HG02852 (cell line): Measurements from ENCODE around the gene SPRN.
"Not testable (repeated sequence)": the region's sequence is repeated elsewhere in the genome, so short reads cannot be mapped to it uniquely, and the experiment has no call there.

Experiments
- ATAC-seq: cut with Tn5 transposase; IDR thresholded peaks from one replicate; pipeline ENCODE4 v1.9.1; 2021; ENCODE audit warnings: mild to moderate bottlenecking, moderate library complexity; ENCODE audit not compliant: unreplicated experiment

The SPRN gene

DNA sequence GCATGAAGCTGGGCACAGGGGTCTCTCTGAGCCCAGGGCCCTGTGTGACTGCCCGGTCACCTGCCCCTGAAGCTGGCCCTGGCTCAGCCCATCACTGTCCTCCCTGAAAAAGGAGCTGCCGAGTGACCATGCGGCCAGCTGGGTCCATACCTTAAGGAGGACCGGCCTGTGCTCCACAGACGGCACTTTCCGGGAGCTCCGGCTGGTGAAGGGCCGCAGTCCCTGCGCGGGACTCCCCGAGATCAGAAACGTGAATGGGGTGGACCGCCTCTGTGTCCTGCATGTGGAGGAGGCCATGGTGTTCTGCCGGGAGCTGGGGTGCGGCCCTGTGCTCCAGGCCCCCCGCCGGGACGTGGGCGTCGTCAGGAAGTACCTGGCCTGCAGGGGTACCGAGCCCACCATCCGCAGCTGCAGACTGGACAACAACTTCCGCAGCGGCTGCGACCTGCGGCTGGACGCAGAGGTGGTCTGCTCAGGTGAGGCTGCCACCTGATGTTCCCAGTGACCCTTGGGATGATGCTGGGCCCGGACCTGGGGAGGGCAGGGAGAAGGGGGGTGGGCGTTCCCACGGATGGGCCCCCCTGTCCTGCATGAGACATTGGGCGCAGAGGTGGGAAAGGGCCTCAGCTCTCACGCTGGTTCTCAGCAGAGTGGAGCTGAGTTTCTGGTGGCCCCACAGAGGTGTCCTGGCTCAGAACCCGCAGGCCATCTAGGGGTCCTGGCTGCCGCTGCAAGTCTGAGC, 32.8 kb upstream of the SPRN start:
- no peak for ATAC-seq

DNA sequence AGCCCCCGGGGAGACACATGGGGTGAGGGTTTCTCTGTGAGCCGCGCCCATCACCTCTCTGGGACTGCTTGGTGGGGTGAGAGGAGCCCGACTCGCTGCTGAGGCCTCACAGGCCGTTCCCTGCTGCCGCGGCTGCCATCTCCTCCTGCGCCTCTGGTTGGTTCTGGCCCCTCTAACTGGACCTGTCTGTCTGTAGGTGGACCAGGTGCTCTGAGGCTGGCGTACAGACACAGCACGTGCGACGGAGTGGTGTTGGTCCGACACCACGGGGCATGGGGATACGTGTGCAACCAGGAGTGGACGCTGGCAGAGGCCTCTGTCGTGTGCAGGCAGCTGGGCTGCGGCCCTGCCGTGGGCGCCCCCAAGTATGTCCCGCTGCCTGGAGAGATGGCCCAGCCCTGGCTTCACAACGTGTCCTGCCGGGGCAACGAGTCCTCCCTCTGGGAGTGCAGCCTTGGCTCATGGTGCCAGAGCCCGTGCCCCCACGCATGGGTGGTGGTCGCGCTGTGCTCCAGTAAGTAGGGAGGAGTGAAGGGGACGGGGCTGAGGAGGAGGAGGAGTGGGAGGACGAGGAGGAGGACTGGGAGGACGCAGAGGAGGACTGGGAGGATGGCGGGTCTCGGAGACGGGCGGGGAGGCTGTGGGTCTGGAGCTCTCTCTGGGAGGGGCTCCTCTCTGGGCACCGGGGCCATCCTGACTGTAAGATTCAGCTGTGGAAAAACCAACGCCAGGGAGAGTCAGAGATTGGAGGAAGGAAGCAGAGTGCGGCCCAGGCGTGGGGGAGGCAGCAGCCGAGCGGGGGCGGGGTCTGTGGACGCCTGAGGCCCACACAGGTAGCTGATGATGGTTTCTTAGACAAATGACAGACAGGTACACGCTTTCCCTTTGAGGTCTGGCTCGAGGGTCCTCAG, 31.9 kb upstream of the SPRN start:
- ATAC-seq, result no peak

DNA sequence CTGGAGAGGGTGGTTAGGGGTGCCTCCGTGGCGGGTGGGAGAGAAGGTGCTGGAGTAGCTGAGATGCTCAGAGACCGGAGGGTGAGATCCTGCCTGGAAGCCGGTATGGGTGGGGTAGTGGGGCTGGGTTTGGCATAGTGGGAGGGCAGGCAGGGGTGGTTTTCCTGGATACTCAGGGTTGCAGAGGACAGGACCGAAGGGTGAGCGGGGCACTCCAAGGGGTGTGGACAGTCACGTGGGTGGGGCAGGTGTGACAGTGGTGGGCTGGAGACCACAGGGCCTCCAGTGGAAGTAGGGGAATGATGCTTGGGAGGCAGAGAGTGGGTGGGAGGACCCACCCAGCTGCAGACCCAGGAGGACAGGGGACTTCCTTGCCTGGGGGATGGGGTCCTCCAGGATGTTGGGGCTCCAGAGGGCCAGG, 31.2 kb upstream of the SPRN start:
- no peak for ATAC-seq

DNA sequence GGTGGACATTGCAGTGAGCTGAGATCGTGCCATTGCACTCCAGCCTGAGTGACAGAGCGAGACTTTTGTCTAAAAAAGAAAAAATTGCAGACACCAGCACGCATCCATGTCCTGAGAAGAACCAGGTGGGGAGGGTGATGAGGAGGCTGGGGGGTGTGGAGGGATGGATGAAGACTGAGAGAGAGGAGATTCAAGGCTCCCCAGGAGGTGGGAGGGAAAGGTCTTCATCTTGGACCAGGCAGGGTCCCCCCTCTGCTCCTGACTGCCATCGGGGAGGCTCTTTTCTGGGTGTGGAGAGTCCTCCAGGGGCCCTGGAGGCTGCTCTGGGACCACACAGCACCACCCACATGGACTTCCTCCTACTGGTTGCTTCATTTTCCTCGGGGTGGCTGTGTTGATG, 30.8 kb upstream of the SPRN start:
- no peak for ATAC-seq

DNA sequence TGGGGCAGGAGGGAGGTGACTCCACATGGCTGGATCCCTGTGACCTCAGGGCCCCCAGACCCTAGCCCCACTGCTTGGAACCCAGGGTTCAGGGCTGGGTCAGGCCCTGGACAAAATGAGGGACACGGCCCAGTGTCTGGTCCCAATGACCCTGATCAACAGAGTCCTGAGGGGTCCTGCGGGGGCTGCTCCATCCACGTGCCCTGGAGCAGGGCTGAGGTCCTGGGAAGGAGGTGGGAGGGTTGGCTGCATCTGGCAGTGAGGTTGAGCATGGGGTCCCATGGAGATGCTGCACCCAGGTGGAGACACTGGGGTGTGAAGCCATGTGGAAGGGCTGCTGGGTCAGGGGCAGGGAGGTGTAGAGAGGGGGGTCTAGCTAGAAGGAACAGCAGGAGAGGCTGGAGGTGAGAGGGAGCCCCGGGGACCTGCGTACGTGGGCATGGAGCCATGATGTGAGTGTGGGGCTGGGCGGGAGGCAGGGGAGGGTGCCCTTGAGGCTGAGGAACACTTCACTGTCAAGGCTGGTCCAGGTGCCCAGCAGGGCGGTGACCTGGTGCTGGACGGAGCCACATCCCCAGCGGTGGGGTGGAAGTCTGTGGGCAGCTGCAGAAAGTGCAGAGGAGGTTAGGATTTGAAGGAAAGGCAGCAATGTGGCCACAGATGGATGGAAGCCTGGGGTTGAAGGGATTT, 29.9 kb upstream of the SPRN start:
- ATAC-seq, result no peak

DNA sequence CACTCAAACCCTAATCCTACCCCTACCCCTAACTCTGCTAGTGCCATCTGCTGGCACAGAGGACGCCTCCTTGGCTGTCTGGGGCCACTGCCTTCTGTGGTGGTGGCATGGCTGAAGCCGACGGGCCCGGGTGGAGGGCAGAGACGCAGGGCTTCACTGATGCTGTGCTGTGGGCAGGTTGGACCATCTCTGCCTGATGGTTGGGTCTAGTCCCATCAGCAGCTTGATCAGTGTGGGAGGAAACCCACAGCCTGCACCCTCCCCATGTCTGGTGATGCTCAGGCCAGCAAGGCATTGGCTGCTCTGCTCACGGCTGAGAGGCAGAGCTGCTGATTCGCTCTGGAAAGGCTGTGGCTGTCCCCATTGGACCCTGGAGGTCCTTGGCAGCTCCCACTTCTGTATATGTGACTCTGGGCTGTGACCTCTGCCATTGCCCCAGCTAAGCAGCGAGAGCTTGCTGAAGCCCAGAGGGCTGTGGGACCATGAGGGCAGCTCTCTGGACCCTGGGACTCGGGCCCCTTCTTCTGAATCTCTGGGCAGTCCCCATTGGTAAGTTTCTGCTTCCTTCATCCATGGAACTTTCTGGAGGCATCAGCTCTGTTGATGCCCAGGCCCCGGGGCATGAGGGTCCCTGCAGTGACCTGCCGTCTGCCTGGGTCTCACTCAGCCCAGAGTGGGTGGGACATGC, 29.2 kb upstream of the SPRN start, which contains the start of gene SCART1:
SCART1 (plus strand) TSS at position 430 of the 688 bp plus-strand sequence; CDS start at position 483, 53 bp downstream.
- ATAC-seq, result no peak

DNA sequence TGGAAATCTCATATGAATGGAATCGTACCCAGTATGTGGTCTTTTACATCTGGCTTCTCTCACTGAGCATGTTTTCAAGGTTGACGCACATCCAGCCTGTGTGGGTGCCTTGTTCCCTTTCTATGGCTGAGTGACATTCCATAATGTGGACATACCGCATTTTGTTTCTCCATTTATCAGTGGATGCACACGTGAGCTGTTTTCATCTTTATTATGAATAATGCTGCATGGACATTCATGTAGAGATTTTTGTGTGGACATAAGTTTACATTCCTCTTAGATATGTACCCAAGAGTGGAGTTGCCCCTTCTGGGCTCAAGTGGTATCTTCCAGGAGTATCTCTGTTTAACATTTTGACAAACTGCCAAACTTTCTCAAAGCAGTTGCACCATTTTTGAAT, 28.0 kb upstream of the SPRN start:
- no peak for ATAC-seq

DNA sequence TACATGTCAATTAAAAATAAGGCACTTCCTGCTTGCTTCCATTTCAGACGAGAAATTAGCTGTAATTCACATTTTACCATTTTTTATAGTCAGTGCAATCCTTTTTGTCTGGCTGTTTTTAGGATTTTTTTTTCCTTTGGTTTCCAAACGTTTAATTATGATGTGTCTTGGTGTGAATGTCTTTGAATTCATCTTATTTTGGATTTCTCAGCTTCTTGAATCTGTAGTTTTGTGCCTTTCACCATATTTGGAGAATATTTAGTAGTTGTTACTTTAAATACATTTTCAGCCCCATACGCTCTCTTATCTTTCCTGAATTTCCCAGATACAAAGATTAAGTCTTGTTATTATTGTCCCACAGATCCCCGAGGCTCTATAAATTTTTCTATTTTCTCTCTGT, 26.9 kb upstream of the SPRN start:
- ATAC-seq, result no peak

DNA sequence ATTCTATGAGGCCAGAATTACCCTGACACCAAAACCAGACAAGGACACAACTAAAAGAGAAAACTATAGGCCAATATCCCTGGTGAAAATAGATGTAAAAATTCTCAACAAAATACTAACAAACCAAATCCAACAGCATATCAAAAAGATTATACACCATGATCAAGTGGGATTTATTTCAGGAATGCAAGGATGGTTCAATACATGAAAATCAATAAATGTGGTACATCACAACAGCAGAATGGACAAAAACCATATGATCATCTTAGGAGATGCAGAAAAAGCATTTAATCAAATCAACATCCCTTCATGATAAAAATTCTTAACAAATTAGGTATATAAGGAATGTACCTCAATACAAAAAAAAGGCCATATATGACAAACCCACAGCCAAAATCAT, 23.7 kb upstream of the SPRN start:
- no peak for ATAC-seq

DNA sequence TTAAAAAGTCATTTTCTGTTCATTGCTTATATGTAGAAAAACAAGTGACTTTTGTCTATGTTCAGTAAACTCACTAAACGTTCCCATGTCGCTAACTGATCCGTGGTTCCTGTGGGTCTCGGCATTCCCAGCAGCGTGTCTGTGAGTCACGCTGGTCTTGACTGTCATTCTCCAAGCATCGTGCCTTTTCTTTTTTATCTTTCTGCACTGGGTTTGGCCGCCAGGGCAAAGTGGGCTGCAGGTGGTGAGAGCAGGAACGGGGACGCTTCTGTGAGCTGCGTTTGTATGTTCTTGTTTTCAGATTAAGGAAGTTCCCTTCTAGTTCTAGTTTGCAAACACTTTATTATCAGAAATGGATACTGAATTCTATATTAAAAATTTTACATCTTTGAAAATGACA, 22.6 kb upstream of the SPRN start:
- ATAC-seq, result no peak

DNA sequence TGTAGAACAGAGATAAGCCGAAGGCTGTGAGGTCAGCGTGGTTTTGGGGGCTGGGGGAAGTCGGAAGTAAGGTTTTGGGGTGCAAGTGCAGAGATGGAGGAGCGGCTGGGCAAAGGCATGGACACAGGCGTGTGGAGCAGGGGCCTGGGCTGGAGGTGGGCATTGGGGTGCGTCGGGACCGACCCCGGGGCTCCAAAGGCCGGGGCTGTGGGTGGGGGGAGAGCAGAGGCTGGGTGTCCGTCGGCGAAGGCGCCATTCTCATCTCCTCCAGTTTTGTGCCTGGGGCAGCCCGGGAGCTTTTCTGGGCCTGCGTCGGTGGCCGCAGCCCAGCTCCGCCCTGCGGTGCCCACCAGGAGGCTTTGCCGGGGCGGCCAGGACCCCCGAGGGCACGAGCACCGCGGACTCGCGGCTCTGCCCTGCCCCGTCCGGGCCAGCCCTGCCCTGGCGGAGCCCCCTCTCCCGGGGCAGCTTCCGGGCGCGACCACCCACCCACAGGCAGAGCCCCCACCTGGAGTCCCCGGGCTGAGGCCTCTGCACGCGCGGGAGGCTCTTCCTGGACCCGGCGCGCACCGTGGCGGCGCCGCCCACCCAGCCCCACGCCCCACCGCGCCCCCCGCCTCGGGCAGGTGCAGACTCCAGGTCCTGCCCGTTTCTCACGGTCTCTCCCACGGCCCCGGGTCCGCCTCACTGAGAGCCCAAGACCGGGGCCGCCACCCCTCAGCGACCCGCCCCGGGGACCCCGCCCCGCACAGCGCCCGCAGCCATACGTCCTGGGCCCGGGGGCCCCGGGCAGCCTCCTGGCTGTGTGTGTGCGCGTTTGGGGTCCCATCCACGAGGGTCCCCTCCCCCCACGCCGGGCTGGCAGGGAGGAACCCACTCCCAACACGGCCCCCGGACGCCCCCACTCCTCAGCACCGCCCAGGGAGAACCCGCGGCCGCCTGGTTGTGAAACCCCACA, 21.6 kb upstream of the SPRN start:
- ATAC-seq, result no peak

DNA sequence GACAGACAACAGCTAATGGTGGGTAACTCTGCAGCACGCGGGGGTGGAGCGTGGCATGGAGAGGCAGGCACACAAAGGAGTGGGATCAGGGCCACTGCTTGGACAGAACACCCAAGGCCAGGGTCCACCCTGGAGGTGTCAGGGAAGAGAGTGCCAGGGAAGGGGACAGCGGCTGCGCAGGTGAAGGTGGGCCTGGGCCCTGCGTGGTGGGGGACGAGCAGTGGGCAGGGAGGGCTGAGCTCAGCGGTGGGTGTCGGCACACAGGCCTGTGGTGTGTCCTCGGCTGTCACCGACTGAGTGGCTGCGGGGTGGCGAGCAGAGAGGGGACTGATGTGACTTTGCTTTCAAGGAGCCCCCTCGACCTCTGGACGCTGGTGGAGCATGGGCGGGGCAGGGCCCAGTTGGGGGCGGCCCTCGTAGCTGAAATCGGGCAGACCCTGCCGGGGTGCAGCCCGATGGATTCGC, 20.9 kb upstream of the SPRN start:
- ATAC-seq, result no peak

DNA sequence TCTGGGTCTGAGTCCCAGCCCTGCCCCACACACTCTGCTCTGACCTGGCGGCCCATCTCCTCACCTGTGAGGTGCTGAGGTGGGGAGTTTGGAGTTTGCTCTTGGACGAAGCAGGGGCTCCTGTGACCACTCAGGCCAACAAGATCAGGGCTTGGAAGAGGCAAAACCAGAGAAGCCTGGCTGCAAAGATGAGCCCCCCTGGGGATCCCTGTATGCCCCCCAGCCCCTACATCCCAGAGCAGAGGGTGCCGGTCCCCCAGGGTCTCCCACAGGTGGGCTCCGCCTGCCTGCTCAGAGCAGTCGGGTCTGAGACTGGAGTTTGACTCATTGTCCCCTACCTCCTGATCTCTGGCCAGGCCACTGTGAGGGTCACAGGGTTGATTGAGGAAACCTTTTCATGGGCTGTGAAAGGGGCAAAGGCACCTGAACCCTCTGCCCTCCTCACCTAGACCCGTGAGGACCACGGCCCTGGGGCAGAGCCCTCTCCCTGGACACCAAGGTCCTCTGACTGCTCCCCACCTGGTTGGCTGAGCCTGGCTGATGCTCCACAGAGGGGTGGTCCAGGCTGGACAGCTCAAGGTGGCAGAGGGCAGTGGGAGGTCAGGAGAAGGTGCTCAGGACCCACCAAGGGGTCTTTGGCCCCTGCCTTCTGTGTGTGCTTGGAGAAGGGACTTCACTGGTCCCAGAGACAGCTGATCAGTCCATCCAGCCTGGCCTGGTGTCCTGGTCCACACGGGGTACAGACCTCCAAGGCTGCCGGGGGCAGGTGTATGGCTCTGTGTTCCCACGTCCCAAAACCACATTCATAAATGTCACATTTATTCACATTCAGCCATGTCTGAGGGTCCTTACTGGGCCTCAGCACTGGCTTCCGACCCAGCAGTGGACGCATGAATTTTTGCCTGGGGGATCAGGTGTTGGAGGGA, 20.2 kb upstream of the SPRN start:
- no peak for ATAC-seq

DNA sequence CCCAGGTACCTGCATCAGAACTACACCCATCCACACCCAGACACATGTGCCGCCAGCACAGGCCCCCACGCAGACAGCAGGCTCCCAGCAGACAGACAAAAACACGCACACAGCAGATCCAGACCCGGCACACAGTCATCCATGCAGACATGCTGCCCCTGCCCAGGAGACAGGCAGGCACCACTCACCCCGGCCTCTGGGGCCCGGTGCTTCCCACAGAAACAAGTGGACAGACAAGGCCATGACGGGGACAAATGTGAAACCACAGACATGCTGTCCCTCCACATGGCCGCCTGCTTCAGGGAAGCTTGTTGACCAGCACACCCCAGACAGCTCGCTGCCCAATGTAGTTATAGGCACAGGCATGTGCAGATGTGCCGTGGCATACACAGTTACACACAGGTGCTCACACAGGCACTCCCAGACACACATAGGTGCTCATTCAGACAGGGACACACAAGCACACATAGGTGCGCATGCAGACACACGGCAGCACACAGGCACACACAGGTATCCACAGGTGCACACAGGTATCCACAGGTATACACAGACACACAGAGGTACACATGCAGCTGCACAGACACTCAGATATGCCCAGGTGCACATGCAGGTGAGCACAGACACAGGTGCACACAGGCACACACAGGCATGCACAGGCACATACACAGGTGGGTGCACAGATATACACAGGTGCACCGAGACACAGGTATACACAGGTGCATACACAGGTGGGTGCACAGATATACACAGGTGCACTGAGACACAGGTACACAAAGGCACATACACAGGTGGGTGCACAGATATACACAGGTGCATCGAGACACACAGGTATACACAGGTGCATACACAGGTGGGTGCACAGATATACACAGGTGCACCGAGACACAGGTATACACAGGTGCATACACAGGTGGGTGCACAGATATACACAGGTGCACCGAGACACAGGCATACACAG, 18.8 kb upstream of the SPRN start:
- ATAC-seq, result no peak

DNA sequence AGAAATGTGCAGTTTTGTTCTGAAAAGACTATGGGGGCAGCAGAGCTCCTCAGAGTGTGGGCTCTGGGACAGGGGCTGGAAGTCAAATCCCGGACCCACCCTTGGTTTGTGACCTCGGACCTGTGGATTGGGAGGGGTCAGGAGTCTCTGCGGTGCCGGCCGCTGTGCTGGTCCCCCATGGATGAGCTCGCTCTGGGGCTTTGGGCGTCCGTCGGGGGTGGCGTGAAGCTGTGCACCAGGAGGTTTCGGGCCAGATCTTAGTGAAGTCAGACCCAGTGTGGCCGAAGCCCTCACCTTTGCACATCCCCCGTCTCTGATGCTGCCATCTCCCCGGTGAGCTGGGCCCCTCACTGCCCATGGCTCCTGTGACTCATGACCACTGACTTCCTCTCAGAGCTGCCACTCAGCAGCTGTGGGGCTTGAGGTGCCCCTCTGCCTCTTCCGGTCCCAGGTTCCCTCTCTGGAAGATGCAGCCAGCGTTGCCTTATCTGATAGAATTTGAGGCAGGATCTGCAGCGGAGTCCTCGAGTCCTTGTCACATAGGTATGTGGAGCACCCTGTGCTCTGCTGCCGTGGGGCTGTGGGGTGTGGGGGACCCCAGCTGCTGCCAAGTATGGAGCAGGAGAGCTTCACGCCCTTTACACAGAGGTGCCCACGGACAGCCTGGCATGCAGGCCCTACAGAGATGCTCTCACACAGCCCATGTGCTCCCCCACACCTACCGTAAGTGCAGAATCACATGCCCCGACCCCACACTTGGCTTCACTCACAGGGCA, 18.0 kb upstream of the SPRN start:
- no peak for ATAC-seq

DNA sequence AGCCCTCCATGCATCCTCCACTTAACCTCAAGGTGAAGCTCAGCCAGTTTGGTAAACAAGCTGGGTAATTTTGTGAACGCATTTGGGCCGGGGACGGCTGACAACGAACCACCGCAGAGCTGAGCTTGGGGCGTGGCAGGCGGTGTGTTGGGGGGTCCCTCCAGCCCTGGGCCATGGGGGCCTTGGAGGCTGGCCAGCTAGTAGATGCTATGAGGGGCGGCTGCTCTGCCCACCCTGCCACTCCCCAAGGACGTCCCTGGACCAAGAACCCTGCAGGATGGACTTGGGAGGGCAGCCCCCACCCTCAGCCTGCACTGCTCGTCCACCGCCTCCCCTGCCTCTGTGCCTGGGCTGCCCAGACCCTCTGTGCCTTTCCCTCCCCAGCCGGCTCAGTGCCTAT, 17.4 kb upstream of the SPRN start:
- ATAC-seq, result no peak

DNA sequence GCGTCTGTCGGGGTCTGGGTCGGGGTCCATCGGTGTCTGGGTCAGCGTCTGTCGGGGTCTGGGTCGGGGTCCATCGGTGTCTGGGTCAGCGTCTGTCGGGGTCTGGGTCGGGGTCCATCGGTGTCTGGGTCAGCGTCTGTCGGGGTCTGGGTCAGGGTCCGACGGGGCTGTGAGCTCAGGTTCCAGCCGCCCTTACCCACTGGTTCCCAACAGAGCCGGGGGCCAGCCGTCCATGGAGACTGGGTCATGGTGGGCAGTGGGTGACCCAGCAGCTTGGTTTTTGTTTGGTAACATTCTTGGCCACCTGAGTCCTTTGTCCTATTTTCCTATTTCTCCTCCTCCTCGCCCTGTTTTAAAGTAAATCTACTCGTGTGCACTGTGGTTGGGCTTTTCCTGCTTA, 16.9 kb upstream of the SPRN start:
- not testable (repeated sequence) for ATAC-seq
